22Rv1 (cell line): ENCODE measurements around the gene PARD3.

Source experiments
- H3K27ac ChIP-seq: fragments of 450-650 bp; 2 replicates; pipeline ENCODE4 v1.5.1; 2017
- CTCF ChIP-seq: fragments of 450-650 bp; IDR thresholded peaks from 2 replicates; pipeline ENCODE4 v1.5.1; 2017; ENCODE audit warnings: mild to moderate bottlenecking
- ZFX ChIP-seq: fragments of 450-650 bp; IDR thresholded peaks from 2 replicates; pipeline ENCODE4 v1.6.1; 2017; ENCODE audit warnings: antibody characterized with exemption, borderline replicate concordance

The PARD3 gene

GRCh38 chr10:34327184-34327583 lies 487.9 kb downstream of the PARD3 start:
- TF ChIP-seq ZFX (no peak), CTCF (no peak)

GRCh38 chr10:34323192-34323591 lies 491.9 kb downstream of the PARD3 start:
- no peak for TF ChIP-seq ZFX
- TF ChIP-seq CTCF, result no peak
- H3K27ac ChIP-seq, result no peak overlapping the region

More at GRCh38 chr10:34327184-34327583, 487.9 kb downstream of the PARD3 start:
- no peak overlapping the region for H3K27ac ChIP-seq

GRCh38 chr10:34320265-34320664 lies 494.8 kb downstream of the PARD3 start:
- no peak for TF ChIP-seq ZFX
- no peak for TF ChIP-seq CTCF
- H3K27ac ChIP-seq, result peak overlapping the region; percentile 42

GRCh38 chr10:34319197-34319846 lies 495.8 kb downstream of the PARD3 start:
- H3K27ac ChIP-seq, result peak overlapping the region; percentile 42
- TF ChIP-seq ZFX, result no peak
- no peak for TF ChIP-seq CTCF

- no peak overlapping the region for H3K27ac ChIP-seq
- TF ChIP-seq CTCF (no peak), ZFX (no peak)
These were observed 498.9 kb downstream of the PARD3 start for GRCh38 chr10:34316154-34316553.

GRCh38 chr10:34314457-34314856 lies 500.6 kb downstream of the PARD3 start:
- TF ChIP-seq ZFX (no peak), CTCF (no peak)
- no peak overlapping the region for H3K27ac ChIP-seq

- TF ChIP-seq CTCF, result no peak
- TF ChIP-seq ZFX, result no peak
- H3K27ac ChIP-seq, result no peak overlapping the region
These were observed 501.2 kb downstream of the PARD3 start for GRCh38 chr10:34313888-34314287.
